ENCODE data around the gene PREB. TPM values are rescaled to one million over a fixed set of nuclear protein-coding genes. Genes with fewer than 3 reads are reported as not detected.

Gene PREB
- total and polyA plus RNA-seq, 4 donors = 25.8 to 66.8 (median 43.5) TPM

DNA sequence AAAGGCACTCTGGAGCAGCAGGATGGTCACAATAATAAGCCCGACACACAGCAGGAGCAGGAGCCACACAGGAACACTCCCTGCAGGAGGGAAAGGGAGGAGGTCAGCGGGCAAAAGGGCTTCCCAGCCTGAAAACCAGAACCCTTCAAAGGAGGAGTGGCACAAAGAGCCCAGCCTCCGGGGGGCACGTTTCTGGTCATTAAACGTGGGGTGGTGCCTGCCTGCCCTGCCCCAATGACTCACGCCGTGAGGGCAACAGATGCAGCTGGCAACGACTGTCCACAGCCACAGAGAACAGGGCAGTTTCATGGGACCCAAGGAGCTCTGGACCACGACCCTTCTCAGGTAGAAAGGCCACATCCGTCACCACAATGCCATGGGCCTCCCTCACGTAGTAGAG, 3.0 kb downstream of the PREB start:
- Histone ChIP-seq H3K36me3 (ENCODE audit: control insufficient read depth in 4 of 4, insufficient read depth in 4 of 4, low read length in 4 of 4) (peaks cover 0 to 29% (median 21%) of the 10 kb centered on the region in 4 donors), H3K9ac (ENCODE audit: insufficient read depth in 1 of 2, low read length in 2 of 2) (no peak overlapping the region), H3K27ac (ENCODE audit: low read depth in 1 of 2, low read length in 1 of 2) (no peak overlapping the region), H3K9me3 (ENCODE audit: control insufficient read depth in 4 of 4, insufficient read depth in 3 of 4, low read length in 3 of 4) (no peaks in the 10 kb centered on the region), H3K27me3 (ENCODE audit: control insufficient read depth in 3 of 3, insufficient read depth in 3 of 3, low read length in 2 of 3) (no peaks in the 10 kb centered on the region), H3K4me3 (no peak overlapping the region), H3K4me1 (ENCODE audit: control insufficient read depth in 5 of 5, insufficient read depth in 5 of 5, low read length in 5 of 5) (peaks cover 0 to 12% (median 8%) of the 10 kb centered on the region in 5 donors)
- WGBS, 2 donors = 93 to 95% methylated on average over 11 of the region's 11 CpGs
- TF ChIP-seq, protein P1, sequence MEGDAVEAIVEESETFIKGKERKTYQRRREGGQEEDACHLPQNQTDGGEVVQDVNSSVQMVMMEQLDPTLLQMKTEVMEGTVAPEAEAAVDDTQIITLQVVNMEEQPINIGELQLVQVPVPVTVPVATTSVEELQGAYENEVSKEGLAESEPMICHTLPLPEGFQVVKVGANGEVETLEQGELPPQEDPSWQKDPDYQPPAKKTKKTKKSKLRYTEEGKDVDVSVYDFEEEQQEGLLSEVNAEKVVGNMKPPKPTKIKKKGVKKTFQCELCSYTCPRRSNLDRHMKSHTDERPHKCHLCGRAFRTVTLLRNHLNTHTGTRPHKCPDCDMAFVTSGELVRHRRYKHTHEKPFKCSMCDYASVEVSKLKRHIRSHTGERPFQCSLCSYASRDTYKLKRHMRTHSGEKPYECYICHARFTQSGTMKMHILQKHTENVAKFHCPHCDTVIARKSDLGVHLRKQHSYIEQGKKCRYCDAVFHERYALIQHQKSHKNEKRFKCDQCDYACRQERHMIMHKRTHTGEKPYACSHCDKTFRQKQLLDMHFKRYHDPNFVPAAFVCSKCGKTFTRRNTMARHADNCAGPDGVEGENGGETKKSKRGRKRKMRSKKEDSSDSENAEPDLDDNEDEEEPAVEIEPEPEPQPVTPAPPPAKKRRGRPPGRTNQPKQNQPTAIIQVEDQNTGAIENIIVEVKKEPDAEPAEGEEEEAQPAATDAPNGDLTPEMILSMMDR (IDR thresholded peaks at IDR 0.05; ENCODE audit: control extremely low read depth, extremely low read depth) = no peak
- no peak for DNase-seq
- ATAC-seq (ENCODE audit: insufficient read depth, low FRiP score) = no peak

DNA sequence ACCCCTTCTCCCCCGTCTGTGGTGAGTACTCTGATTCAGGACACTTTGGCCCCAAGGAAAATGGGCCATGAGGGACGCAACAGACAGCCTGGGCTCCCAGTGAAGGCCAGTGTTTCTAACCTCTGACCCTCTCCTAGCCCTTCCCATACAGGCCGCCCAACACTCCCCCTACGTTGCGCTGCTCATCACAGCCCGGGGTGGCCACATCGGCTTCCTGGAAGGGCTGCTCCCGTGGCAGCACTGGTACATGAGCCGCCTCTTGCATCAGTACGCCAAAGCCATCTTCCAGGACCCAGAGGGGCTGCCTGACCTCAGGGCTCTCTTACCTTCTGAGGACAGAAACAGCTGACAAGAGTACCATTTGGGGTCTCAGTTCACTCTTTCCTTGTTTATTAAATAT, 4.0 kb downstream of the PREB start:
- Histone ChIP-seq H3K4me1 (ENCODE audit: control insufficient read depth in 5 of 5, insufficient read depth in 5 of 5, low read length in 5 of 5) (peaks cover 0 to 12% (median 8%) of the 10 kb centered on the region in 5 donors), H3K4me3 (no peak overlapping the region), H3K27me3 (ENCODE audit: control insufficient read depth in 3 of 3, insufficient read depth in 3 of 3, low read length in 2 of 3) (no peaks in the 10 kb centered on the region), H3K27ac (ENCODE audit: low read depth in 1 of 2, low read length in 1 of 2) (no peak overlapping the region), H3K36me3 (ENCODE audit: control insufficient read depth in 4 of 4, insufficient read depth in 4 of 4, low read length in 4 of 4) (peaks cover 0 to 29% (median 21%) of the 10 kb centered on the region in 4 donors), H3K9ac (ENCODE audit: insufficient read depth in 1 of 2, low read length in 2 of 2) (no peak overlapping the region), H3K9me3 (ENCODE audit: control insufficient read depth in 4 of 4, insufficient read depth in 3 of 4, low read length in 3 of 4) (no peaks in the 10 kb centered on the region)
- ATAC-seq (ENCODE audit: insufficient read depth, low FRiP score) (no peak), DNase-seq (no peak)
- TF ChIP-seq, protein P1 (IDR thresholded peaks at IDR 0.05; ENCODE audit: control extremely low read depth, extremely low read depth) = no peak
- WGBS, 2 donors = 93 to 97% methylated on average over 10 of the region's 10 CpGs

DNA sequence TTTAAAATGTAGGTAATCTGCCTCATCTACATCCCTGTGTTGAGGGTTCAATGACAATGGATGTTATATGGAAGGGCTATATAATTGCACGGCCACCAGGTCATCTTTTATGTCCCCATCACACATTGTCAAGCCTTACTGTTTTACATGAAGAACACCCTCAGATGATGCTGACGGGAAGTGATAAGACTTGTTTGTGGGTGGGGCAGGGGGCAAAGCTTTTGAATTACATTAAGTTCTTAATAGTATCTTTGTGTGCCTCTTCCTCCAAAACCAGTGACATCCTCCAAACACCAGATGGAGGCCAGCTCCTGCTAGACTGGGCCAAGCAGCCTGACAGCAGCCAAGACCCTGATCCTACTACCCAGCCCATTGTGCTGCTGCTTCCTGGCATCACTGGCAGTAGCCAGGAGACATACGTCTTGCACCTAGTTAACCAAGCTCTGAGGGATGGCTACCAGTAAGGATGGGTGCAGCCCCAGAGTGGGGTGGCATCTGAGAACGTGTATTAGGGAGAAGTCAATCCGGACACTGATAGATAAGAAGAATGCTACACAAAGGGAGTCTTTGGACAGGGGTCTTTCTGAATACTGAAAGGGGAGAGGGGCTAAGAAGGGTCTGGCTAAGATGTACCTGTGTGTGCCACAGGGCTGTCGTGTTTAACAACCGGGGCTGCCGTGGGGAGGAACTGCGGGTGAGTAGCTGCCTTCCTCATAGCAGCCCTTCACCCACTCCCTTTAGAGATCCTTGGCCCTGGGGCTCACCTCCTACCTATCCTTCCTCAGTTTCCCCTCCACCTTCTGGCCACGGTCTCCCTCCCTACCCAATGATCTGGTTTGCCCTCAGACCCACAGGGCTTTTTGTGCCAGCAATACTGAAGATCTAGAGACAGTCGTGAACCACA, 5.5 kb downstream of the PREB start:
- H3K4me1 ChIP-seq (ENCODE audit: control insufficient read depth in 5 of 5, insufficient read depth in 5 of 5, low read length in 5 of 5) = peaks cover 0 to 12% (median 10%) of the 10 kb centered on the region in 5 donors
- TF ChIP-seq, protein P1 (IDR thresholded peaks at IDR 0.05; ENCODE audit: control extremely low read depth, extremely low read depth) = no peak
- H3K27ac ChIP-seq (ENCODE audit: low read depth in 1 of 2, low read length in 1 of 2) = no peak overlapping the region
- H3K9me3 ChIP-seq (ENCODE audit: control insufficient read depth in 4 of 4, insufficient read depth in 3 of 4, low read length in 3 of 4) = no peaks in the 10 kb centered on the region
- no peak overlapping the region for H3K9ac ChIP-seq (ENCODE audit: insufficient read depth in 1 of 2, low read length in 2 of 2)
- ATAC-seq (ENCODE audit: insufficient read depth, low FRiP score) (no peak), DNase-seq (no peak)
- H3K27me3 ChIP-seq (ENCODE audit: control insufficient read depth in 3 of 3, insufficient read depth in 3 of 3, low read length in 2 of 3) = no peaks in the 10 kb centered on the region
- no peak overlapping the region for H3K4me3 ChIP-seq
- peaks cover 0 to 29% (median 21%) of the 10 kb centered on the region in 4 donors for H3K36me3 ChIP-seq (ENCODE audit: control insufficient read depth in 4 of 4, insufficient read depth in 4 of 4, low read length in 4 of 4)
- WGBS, 2 donors = 79 to 82% methylated on average over 11 of the region's 11 CpGs

Data from lung (tissue), 12 donors.